Cardiac septum (tissue), 1 donor: ENCODE data around the gene ASTN1. TPM values are rescaled to one million over a fixed set of nuclear protein-coding genes. Genes with fewer than 3 reads are reported as not detected.

Experiments
- DNase-seq: peaks from one replicate; pipeline ENCODE4 v3.0.0-alpha.2; 2020; ENCODE audit warnings: low spot score
- intact Hi-C: fragments of 100-400 bp; cut with DNase I; formaldehyde crosslinking; loops from one replicate; pipeline ENCODE4 v1.14.0; 2022
- long read RNA-seq: library from polyadenylated mRNA; unstranded; transcript quantifications from one replicate; pipeline ENCODE4 v2.0.0, GENCODE V29; 2021
- total RNA-seq: library from RNA; stranded (reverse); fragmentation: NEBNext Ultra II Directional; extraction: Animal tissue kit (Norgen Biotek cat#: 25700); gene quantifications from one replicate; pipeline ENCODE4 v1.2.1, GENCODE V29; 2021
- donor health status: DM: no; HTN: no; CAD: no.

ASTN1 gene
- total RNA-seq = 0.59 TPM
- long read RNA-seq, partial matches to known transcripts = 0 of 1 reads
- long read RNA-seq, other reads (novel, unspliced or antisense) = 1 of 1 reads

DNA sequence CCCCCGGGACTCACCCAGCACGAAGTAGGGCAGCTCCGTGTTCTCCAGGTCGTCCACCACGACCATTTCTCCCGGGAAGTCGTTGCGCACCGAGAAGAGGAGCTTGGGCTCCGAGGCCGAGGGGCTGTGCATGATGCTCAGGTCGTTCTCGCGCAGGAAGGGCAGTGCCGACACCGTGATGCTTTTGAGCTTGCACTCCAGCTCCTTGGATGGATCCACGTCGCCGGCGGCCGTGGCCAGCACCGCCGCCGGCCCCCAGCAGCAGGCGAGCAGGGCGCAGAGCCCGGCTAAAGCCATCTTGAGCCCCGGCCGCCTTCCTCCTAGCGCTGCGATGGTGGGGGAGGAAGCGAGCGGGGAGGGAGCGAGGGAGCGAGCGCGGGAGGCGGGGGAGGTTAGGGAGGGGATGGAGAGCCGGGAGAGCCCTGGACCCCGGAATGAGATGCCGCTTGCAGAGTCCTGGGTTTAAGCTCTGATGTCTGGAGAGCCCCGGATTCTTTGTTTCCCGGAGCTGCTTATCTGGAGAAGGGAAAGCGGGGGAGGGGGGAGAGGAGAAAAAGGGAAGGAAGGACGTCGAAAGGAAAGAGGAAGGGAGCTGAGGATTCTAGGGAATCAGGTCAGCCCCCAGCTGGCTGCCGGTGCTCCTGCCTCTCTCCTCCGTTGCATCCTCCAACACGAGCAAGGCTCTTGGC, at the start of gene ASTN1:
TSS of gene ASTN1 (minus strand) at position 333 of the 689 bp plus-strand sequence. CDS start at position 297, 36 bp downstream.
- intact Hi-C loops = no loop called here
- DNase-seq = no peak

DNA sequence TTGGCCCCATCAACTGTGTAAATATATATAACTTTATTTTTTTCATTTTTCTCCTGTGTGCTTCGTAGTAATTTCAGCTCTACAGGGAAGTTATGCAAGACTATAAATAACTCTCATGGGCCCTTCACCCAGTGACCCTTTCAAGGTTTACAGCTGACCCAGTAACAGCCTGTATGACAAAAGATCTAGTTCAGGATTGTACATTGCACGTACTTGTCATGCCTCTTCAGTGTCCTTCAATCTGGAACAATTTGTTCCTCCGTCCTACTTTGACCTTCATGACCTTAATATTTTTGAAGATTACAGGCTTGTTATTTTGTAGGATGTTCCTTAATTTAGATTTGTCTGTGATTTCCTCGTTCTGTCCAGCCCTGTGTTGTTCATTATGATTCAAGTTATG, 46.7 kb upstream of the ASTN1 start:
- no peak for DNase-seq
- intact Hi-C loops = no loop called here

DNA sequence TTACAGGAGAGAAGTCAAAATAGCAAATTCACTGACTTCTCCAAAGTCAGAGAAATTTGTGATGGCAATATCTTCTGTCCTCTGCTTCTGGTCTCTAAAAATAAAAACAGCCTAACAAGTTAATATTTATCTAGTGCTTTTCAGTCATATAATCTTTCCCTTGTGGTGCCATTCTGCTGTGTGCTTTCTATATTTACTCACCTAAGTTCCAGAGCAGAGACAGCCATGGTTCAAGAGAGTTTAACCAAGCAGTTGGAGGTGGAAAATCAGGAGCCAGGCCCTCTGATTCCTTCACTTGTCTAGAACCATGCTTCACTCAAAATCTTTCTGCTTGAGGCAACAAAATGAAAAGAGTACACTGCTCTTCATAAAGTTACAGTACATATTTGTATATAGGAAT, 45.6 kb upstream of the ASTN1 start:
- no peak for DNase-seq
- intact Hi-C loops = no loop called here

DNA sequence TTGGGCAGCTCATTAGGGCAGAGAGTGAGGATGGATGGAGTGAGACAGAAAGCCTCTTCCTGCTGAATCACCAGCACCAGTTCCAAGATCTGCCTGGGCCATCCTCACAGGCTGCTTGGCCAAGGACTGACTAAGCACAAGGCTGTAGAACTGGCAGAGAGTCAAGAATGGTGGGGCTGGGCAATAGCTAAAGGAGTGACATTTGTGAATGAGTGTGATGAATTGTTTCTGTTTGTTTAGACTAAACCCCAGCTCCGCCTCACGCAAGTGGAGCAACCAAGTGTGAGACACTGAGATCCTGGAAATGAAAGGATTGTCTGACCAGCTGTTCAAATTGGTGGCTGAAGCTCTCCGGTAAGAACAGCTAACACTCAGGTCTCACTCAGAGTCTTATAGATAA, 44.8 kb upstream of the ASTN1 start:
- DNase-seq = peak; percentile 78
- intact Hi-C loops = no loop called here

DNA sequence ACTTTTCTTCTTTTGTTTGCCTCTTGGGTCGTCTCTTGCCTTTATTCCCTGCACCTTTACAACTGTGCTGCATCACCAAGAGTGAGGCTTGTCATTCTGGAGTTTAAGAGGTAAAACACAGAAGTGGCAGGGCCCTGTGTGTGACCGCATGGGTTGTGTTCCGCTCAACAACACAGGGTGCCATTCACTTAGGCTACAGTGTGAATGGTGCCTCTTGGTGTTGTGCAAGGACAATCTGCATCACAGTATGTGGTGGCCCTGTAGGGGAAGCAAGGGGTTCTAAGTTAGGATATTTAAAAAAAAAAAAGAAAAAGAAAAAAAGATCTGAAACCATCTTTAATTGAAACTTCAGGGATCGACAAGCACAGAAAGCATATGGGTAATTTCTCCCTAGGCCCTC, 44.4 kb upstream of the ASTN1 start:
- intact Hi-C loops = no loop called here
- DNase-seq = no peak

DNA sequence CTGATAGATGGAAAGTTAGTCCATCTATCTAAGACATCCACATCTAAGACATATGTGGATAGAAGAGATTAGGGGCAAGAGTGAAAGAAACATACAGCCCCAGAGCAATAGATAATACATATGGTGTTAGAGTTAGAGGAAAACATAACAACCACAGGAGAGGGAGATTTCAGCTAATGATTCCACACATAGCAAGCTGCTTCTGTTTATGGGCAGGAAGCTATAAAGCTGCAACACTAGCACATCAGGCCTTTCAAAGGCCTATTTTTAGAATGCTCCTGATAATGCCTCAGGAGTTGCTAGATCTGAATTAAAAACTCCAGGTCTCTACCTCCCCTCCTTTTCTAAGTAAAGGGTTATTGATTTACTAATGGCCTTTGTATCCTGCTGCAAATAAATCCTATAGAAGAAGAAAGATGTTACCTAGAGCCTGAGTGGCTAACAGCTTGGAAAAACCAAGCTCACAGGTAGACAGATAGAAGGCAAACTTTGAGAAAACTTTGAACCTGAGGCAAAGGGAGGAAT, 42.4 kb upstream of the ASTN1 start:
- intact Hi-C loops = no loop called here
- DNase-seq = no peak

DNA sequence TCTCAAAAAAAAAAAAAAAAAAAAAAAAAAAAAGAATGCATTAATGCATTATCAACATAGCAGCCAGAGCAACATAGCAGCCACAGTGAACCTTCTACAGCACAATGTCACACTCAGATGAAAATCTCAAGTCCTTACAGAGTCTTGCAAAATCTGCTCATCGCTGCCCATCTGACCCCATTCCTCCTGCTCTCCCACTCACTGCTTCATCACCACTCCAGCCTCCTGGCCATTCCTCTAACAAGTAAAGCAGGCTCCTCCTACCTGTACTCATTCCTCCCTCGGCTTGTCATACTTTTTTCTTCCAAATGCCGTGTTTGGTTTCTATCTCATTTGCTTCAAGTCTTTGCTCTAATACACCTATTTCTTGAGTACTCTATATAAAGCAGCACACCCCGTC, 35.8 kb upstream of the ASTN1 start:
- intact Hi-C loops = no loop called here
- DNase-seq = no peak

DNA sequence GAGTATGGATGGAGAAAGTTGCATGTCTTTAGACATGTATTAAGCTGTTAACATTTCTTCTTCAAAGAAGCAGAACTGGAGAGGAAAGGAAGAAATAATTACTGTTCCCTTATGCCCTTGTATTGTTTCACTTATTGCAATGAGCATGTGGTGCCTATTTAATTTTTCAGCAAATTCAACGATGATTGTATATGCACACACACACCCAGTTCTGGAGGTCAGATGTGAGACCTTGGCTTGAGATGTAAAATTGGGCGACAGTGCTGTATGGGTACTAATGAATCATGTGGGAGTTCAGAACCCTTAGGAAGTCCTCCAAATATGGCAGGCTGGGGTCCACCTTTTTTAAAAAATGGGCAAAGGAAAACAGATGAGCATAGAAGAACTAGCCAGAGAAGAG, 33.7 kb upstream of the ASTN1 start:
- no peak for DNase-seq
- intact Hi-C loops = no loop called here

DNA sequence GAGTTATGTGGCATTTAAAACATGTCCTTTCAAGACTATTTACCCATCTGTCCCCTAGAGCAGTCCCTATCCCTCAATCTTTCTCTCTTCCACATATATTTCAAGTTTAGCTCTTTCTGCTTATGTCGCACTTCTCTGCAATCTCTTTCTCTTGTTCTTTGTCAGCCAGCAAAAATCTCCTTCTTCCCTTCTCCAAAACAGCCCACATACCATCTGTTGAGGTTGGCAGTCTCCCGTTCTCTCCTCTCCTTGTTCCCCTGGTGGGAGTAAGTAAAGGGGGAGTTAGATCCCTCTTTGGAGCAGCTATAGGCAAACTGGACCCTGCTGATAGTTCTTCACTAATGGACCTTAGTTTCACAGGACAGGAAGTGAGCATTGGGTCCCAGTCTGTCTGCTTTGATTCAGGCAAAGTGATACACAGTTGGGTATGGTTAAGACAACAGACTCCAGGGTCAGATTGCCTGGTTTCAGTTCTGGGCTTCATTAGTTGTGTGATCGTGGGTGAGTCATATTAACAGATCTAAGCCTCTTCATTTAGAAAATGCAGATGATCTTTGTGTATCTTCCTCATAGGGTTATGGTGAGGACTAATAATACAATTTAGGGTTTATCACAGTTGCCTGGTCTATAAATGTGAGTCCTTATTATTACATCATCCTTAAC, 25.9 kb upstream of the ASTN1 start:
- intact Hi-C loops = no loop called here

DNA sequence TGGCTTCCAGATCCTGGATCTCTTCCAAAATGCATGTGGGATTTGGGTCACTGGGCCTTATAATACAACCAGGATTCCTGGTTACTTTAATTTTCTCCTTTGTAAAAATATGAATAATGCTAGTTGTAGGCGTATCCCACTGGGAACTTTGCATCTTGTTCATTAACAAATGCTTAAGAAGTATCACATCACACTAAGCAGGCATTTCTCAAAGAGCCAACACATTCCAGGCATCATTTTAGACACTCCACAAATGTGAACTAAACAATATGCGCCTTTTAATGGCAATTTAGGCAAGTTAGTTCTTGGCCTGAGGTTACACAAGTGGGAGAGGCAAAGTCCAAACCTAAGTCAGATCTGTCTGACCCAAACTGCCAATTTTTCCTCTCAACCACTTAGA, 22.1 kb upstream of the ASTN1 start:
- intact Hi-C loops = no loop called here

More for the DNA sequence above, 25.9 kb upstream of the ASTN1 start:
- no peak for DNase-seq

DNA sequence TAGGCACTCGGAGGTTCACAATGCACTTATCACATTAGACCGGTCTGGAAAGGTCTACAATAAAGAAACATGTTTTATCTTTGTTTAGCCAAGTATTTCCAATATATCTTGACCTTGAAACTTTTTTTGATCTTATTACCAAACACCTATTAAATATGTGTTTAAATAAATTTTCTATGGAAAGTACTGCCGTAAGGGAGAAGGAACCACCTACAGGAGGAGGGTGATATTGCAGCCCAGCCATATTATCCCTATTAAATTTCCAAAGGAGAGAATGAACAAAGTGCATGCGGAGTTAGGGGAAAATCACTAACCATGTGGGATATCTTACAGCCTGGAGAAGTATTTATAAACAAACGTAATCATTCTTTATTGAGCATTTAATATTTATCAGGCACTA, 20.7 kb upstream of the ASTN1 start:
- DNase-seq = no peak
- intact Hi-C loops = no loop called here

More for the DNA sequence above, 22.1 kb upstream of the ASTN1 start:
- no peak for DNase-seq

DNA sequence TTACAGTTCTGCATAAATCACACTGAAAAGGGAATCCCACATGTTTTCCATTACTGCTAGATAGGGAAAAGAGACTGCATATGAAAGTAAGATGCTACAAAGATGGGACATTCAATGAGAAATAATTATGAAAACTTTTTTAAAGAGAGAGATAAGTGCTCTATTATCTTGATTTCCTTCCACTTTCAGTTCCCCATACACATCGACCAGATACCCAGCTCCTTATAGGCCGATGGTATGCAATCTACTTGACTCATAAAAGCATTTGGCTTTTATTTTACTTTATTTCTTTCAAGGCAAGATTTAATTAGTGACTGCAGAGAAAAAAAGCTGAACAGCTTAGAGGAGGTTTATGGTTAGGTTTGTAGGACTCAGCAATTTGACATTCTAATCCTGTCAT, 19.3 kb upstream of the ASTN1 start:
- DNase-seq = no peak
- intact Hi-C loops = no loop called here

DNA sequence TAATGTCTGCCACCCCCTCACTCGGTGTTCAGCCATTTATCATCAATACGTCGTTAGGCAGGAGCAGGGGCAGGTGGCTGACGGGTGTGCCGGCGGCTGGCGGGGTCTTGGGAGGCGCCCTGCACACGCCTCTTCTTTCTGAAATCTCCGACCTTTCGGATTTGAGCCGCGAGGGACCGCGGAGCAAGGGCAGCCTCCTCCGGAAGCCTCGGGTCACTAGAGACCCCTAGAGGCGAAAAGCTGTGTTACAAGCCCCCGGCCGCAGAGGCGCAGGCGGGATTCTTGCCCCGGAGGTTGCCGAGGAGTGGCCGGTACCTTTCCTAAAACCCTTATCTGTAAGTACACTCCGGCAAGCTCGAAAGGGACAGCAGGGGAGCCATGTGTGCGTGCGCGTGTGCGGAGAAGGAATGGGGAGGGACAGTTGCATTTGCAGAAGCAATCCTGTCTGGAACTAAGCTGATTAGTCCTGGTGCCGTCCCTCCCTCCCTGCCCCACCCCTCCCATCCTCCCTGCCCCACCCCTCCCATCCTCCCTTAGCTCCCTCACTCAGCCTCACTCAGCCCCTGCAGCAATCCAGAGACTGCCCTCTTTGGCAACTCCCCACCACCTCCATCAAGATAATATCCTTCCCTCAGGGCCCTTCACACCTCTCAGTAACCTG, 17.2 kb upstream of the ASTN1 start:
- DNase-seq = no peak
- intact Hi-C loops = loop anchor here (1.0 kb wide), 1 partner anchor 284 kb away; no protein-coding TSS in a partner anchor

DNA sequence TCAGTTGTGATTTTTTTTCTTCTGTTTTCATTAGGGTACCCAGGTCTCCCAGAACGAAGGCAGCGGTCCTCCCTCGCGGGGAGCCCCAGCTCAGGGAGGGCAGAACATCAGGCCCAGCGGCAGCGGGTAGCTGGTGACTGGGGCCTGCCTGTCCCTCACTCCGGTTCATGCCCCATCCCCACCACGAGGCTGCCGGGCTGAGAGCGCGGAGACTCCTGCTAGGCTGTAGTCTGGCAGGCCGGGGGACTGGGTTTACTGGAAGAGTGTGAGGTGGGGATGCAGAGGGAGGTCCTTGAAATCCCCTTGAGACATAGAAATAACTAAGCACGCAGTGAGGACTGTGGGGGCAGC, 16.7 kb upstream of the ASTN1 start:
- no peak for DNase-seq

DNA sequence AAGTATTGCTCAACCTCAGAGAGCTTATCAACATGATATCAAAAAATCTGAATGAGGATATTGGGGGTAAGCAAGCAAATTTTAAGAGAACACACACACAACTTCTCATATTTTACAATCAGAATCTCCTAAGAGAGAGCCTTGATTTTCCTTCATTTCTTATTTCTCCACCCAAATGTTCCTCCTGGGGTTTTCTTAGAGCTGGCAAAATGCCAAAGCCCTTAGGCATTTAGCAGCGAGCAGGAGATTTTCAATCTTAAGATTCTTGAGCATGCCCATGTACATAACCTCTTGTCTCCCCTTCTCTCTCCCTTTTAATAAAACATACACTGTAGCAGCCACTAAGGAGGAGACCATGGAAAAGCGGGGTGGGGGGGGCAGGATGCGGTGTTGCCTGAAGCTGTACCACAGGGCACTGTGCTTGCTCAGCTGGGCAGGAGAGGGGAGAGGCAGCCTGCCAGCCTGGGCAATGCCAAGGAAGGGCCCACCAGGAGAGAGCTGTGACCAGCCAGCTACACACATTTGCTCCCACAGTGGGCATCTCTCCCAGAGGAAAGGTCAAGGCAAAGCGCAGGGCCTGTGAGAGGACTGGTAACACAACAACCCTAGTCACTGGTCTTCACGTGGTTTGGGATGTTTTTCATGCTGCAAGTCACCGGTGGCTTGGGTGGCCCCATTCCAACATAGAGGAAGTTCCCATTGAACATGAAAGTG, 10.6 kb upstream of the ASTN1 start:
- intact Hi-C loops = no loop called here
- no peak for DNase-seq

More for the DNA sequence above, 16.7 kb upstream of the ASTN1 start:
- intact Hi-C loops = loop anchor here (1.0 kb wide), 1 partner anchor 284 kb away; no protein-coding TSS in a partner anchor

DNA sequence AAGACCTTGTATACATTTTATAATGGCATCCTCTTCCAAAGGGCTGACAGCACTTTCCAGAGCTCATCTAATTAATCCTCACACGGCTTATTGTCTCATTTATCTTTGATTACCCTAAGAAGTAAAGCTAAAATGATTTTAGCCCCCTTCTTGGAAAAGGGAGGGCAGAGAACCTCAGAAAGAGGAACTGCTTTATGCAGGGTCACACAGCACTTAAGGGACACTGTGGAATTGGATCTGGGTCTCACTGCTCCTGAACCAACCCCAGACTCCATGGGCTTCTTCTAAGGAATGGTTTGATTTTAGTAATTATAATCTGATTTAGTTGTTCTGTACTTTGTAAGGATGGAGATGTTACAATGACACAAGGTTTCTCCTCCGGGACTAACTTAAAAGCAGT, 9.5 kb upstream of the ASTN1 start:
- no peak for DNase-seq
- intact Hi-C loops = no loop called here

DNA sequence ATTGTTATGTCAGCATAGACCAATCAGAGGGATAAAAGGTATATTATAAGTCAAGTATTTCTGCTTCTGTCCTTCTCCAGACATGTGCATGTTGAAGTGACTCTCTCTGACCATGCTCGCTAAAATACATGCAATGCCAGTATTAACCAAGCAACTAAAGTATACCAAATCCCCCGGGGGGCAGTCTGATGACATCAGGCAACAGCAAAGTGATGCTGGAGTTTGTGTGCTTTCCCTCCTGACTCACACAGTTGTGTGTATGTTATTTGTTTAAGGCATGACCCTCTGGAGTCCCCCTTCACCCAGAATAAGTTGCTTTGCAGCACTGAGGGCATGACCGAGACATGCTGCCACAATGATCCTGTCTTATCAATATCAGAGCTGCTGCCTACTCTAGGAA, 8.4 kb upstream of the ASTN1 start:
- intact Hi-C loops = no loop called here

DNA sequence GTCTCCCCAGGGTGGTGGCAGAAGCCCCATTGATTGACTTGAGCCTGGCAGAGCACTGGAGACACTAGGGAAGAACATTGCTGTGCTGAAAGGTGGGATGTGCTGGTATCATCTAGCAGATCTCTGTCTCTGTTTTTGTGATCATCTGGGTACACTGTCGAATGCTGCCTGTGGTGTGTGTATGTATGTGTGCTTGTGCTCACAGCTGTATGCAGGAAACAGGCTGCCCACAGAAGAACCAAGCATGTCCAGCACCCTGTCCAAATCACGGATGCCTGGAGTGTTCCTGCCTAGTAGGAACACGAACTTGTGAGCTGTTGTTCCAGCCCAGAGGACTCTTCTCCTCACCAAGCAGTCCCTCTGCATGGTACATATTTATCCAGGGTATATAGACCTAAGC, 7.8 kb upstream of the ASTN1 start:
- intact Hi-C loops = no loop called here
- DNase-seq = no peak

More for the DNA sequence above, 8.4 kb upstream of the ASTN1 start:
- DNase-seq = no peak

DNA sequence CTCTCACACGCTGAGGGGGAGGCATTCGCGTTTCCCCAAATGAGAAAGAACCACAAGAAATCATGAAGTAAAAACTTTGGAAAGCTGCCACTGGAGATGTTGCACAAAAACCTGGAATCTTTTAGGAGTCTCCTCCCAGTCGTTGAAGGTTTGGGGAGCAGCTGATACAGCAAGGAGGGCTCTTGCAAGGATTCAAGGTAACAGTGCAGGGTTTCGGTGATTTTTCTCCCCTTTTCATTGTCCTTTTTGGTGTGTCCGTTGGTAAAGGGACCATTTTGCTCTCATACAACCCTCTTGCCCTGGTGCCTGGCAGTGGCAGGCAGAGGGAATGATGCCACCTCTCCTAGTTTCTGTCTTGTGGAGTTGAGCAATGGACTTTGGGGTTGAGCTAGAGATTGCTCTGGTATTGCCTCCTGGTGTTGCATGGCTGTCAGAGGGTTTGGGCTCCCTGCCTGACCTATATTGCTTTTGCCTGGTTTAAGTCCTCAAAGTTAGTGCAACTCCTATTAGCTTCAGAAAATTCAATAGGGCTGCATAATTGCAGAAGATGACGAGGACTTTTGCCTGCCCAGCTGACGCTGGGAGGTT, 7.1 kb upstream of the ASTN1 start:
- intact Hi-C loops = no loop called here
- no peak for DNase-seq
